H1 (cell line): ENCODE measurements around the gene LRRC3B. TPM values are rescaled to one million over a fixed set of nuclear protein-coding genes. Genes with fewer than 3 reads are reported as not detected.

ENCODE experiments used
- CTCF ChIA-PET: fragments of 300-600 bp; sonication (Branson Sonifier 250); formaldehyde crosslinking; loops from one replicate; lab custom pipeline; 2021; ENCODE audit not compliant: partially characterized antibody; lab: Charles Lee
- POLR2A ChIA-PET: fragments of 300-600 bp; sonication (Branson Sonifier 250); formaldehyde crosslinking; loops from one replicate; lab custom pipeline; 2021; ENCODE audit warnings: inconsistent platforms; ENCODE audit not compliant: partially characterized antibody; lab: Charles Lee
- DNase-seq, 2 experiments: peaks; one replicate each; pipeline versions ENCODE4 v3.0.0 to v3.0.0-alpha.2; 2010 to 2022; ENCODE audit warnings: low spot score in 2 of 2, low read depth in 1 of 2, mixed read lengths in 1 of 2
- FAIRE-seq: peaks from 2 replicates; lab custom pipeline; 2011; peaks lifted over from hg19 to GRCh38; lab: Jason Lieb, UNC
- H2AFZ ChIP-seq: 2 replicates; pipeline ENCODE4 v1.8.1; 2012; ENCODE audit warnings: low read length, inconsistent platforms
- H2AK5ac ChIP-seq: 2 replicates; pipeline ENCODE4 v1.6.1; 2013; ENCODE audit warnings: low read depth, low read length
- H2BK120ac ChIP-seq: replicated peaks from 2 replicates; pipeline ENCODE3; 2013; ENCODE audit warnings: low read depth, low read length, inconsistent platforms
- H2BK12ac ChIP-seq: 2 replicates; pipeline ENCODE4 v1.6.1; 2013; ENCODE audit warnings: low read depth, low read length
- H2BK15ac ChIP-seq: 2 replicates; pipeline ENCODE4 v1.6.1; 2013; ENCODE audit warnings: low read length
- H2BK20ac ChIP-seq: 2 replicates; pipeline ENCODE4 v1.6.1; 2013; ENCODE audit warnings: low read length
- H2BK5ac ChIP-seq: 2 replicates; pipeline ENCODE4 v1.6.1; 2013; ENCODE audit warnings: low read depth, low read length
- H3K14ac ChIP-seq: 2 replicates; pipeline ENCODE4 v1.6.1; 2013; ENCODE audit warnings: inconsistent platforms; ENCODE audit not compliant: insufficient read length
- H3K18ac ChIP-seq: 2 replicates; pipeline ENCODE4 v1.6.1; 2013; ENCODE audit warnings: low read length; ENCODE audit errors: extremely low read depth
- H3K23ac ChIP-seq: 2 replicates; pipeline ENCODE4 v1.6.1; 2013; ENCODE audit warnings: inconsistent platforms; ENCODE audit not compliant: insufficient read length
- H3K23me2 ChIP-seq: 2 replicates; pipeline ENCODE4 v1.6.1; 2013; ENCODE audit warnings: low read depth, low read length
- H3K27ac ChIP-seq: 2 replicates; pipeline ENCODE4 v1.6.1; 2011; ENCODE audit warnings: low read depth, low read length, inconsistent platforms
- H3K27me3 ChIP-seq, 4 experiments: replicated peaks in 1 of 4; 1 replicate in 1 of 4; 2 replicates in 3 of 4; pipeline versions ENCODE4 v1.6.1 to v1.8.1; 2011 to 2013; ENCODE audit warnings: low read length in 3 of 4, mild to moderate bottlenecking in 3 of 4, inconsistent platforms in 2 of 4, mixed read lengths in 2 of 4, moderate library complexity in 1 of 4; ENCODE audit not compliant: control insufficient read depth in 3 of 4, insufficient read depth in 3 of 4; ENCODE audit errors: extremely low read depth in 1 of 4
- H3K36me3 ChIP-seq, 4 experiments: 2 replicates each; pipeline versions ENCODE4 v1.6.1 to v1.8.1; 2011 to 2013; ENCODE audit warnings: mild to moderate bottlenecking in 4 of 4, low read length in 3 of 4, moderate library complexity in 2 of 4, control low read depth in 1 of 4, inconsistent platforms in 1 of 4; ENCODE audit not compliant: insufficient read depth in 4 of 4, control insufficient read depth in 2 of 4
- H3K4ac ChIP-seq: replicated peaks from 2 replicates; pipeline ENCODE3; 2013; ENCODE audit warnings: low read length, low read depth, mixed read lengths, inconsistent platforms; ENCODE audit not compliant: insufficient read length
- H3K4me1 ChIP-seq, 4 experiments: replicated peaks in 1 of 4; 1 replicate in 1 of 4; 2 replicates in 3 of 4; pipeline versions ENCODE4 v1.6.1 to v1.8.1; 2011 to 2013; ENCODE audit warnings: low read length in 3 of 4, inconsistent platforms in 2 of 4, mixed read lengths in 1 of 4; ENCODE audit not compliant: insufficient read depth in 4 of 4, control insufficient read depth in 3 of 4
- H3K4me2 ChIP-seq, 2 experiments: 2 replicates each; pipeline versions ENCODE4 v1.6.1 to v1.8.1; 2011 to 2013; ENCODE audit warnings: low read depth in 2 of 2, low read length in 2 of 2, control low read depth in 1 of 2, inconsistent platforms in 1 of 2, mild to moderate bottlenecking in 1 of 2; ENCODE audit not compliant: insufficient read depth in 1 of 2
- H3K4me3 ChIP-seq, 4 experiments: fragments of 200-600, 300-600 bp in 1 of 4; sonication (generic), shearing (Covaris generic), sonication (Bioruptor Twin) in 1 of 4; 2 replicates each; pipeline versions ENCODE4 v1.5.1 to v1.8.1; 2011 to 2016; ENCODE audit warnings: low read length in 4 of 4, low read depth in 3 of 4, control low read depth in 2 of 4, inconsistent platforms in 2 of 4, mild to moderate bottlenecking in 2 of 4, mixed read lengths in 1 of 4, moderate library complexity in 1 of 4; ENCODE audit not compliant: insufficient read depth in 2 of 4; ENCODE audit errors: extremely low read depth in 1 of 4
- H3K56ac ChIP-seq: replicated peaks from 2 replicates; pipeline ENCODE3; 2013; ENCODE audit warnings: low read depth, mild to moderate bottlenecking, mixed read lengths, low read length, inconsistent platforms; ENCODE audit not compliant: insufficient read length
- H3K79me1 ChIP-seq: 2 replicates; pipeline ENCODE4 v1.6.1; 2013; ENCODE audit warnings: low read depth, low read length, control low read depth
- H3K79me2 ChIP-seq, 2 experiments: 2 replicates each; pipeline versions ENCODE4 v1.6.1 to v1.8.1; 2012 to 2013; ENCODE audit warnings: low read length in 2 of 2, mild to moderate bottlenecking in 2 of 2, inconsistent platforms in 1 of 2; ENCODE audit not compliant: insufficient read depth in 2 of 2, control insufficient read depth in 1 of 2
- H3K9ac ChIP-seq, 4 experiments: replicated peaks in 1 of 4; 1 replicate in 1 of 4; 2 replicates in 3 of 4; pipeline versions ENCODE4 v1.6.1 to v1.8.1; 2011 to 2013; ENCODE audit warnings: low read depth in 3 of 4, low read length in 3 of 4, control low read depth in 2 of 4, mild to moderate bottlenecking in 2 of 4, moderate library complexity in 2 of 4, inconsistent platforms in 1 of 4; ENCODE audit errors: extremely low read depth in 1 of 4
- H3K9me3 ChIP-seq, 2 experiments: 2 replicates each; pipeline versions ENCODE4 v1.6.1 to v1.8.1; 2012 to 2013; ENCODE audit warnings: mild to moderate bottlenecking in 2 of 2, moderate library complexity in 2 of 2, control low read depth in 1 of 2, inconsistent platforms in 1 of 2, low read depth in 1 of 2, low read length in 1 of 2, mixed read lengths in 1 of 2; ENCODE audit not compliant: insufficient read depth in 2 of 2
- H4K20me1 ChIP-seq, 2 experiments: replicated peaks in 1 of 2; 2 replicates each; pipeline versions ENCODE3 to v1.8.1; 2011 to 2013; ENCODE audit warnings: inconsistent platforms in 2 of 2, low read length in 2 of 2, mild to moderate bottlenecking in 1 of 2; ENCODE audit not compliant: insufficient read depth in 2 of 2, control insufficient read depth in 1 of 2
- H4K5ac ChIP-seq: 2 replicates; pipeline ENCODE4 v1.6.1; 2013; ENCODE audit warnings: low read length, low read depth, mixed read lengths, inconsistent platforms; ENCODE audit not compliant: insufficient read length
- H4K8ac ChIP-seq: 2 replicates; pipeline ENCODE4 v1.8.0; 2013; ENCODE audit warnings: mild to moderate bottlenecking, moderate library complexity, low read length, inconsistent platforms; ENCODE audit not compliant: insufficient read depth; ENCODE audit errors: extremely low read depth
- H4K91ac ChIP-seq: replicated peaks from 2 replicates; pipeline ENCODE3; 2013; ENCODE audit warnings: low read length, mixed read lengths, inconsistent platforms; ENCODE audit not compliant: insufficient read length
- EGR1 ChIP-seq: IDR thresholded peaks from 2 replicates; pipeline ENCODE4 v1.6.1; 2011; ENCODE audit warnings: low read depth, low read length, borderline replicate concordance
- KDM4A ChIP-seq: IDR thresholded peaks from one replicate; pipeline ENCODE4 v1.7.1; 2012; ENCODE audit warnings: low read depth, mild to moderate bottlenecking, moderate library complexity, low read length, inconsistent platforms; ENCODE audit not compliant: severe bottlenecking
- SIRT6 ChIP-seq: IDR thresholded peaks from one replicate; pipeline ENCODE4 v1.7.1; 2012; ENCODE audit warnings: low read length, inconsistent platforms
- SUZ12 ChIP-seq: fragments of 200-600 bp; sonication (generic); IDR thresholded peaks from 2 replicates; pipeline ENCODE4 v1.6.1; 2012; ENCODE audit warnings: mild to moderate bottlenecking, inconsistent platforms, low read length, moderate library complexity, mixed read lengths
- TAF1 ChIP-seq: IDR thresholded peaks from 2 replicates; pipeline ENCODE4 v1.6.1; 2011; ENCODE audit warnings: mild to moderate bottlenecking, low read depth, low read length
- WGBS, 2 experiments: shearing (Covaris generic) in 1 of 2; methylation state at CpG; one replicate each; pipeline versions ENCODE4 v1.1.6 to v1.1.7; 2013 to 2015; ENCODE audit warnings: low lambda C conversion rate in 2 of 2, mixed read lengths in 2 of 2, inconsistent platforms in 1 of 2, low coverage in 1 of 2, missing lambda C conversion rate in 1 of 2; ENCODE audit not compliant: insufficient replicate concordance in 2 of 2, insufficient coverage in 1 of 2, insufficient read length in 1 of 2; ENCODE audit errors: extremely low coverage in 1 of 2, missing lambda C conversion rate in 1 of 2; 5-methylcytosine and 5-hydroxymethylcytosine counted together
- polyA plus RNA-seq, 7 experiments: library from polyadenylated mRNA; depleted of rRNA in 3 of 7; stranded (reverse) in 5 of 7; unstranded in 2 of 7; fragments of >200 nt in 5 of 7; fragments of 200-250 nt in 2 of 7; gene quantifications; 1 replicate in 5 of 7; 2 replicates in 1 of 7; 4 replicates in 1 of 7; pipeline versions ENCODE4 v1.2.1 to v1.2.3, GENCODE V29; 2011 to 2013; ENCODE audit warnings: missing spikeins in 2 of 7, mixed read lengths in 2 of 7
- total RNA-seq: library from RNA; stranded (reverse); fragmentation: NEBNext Ultra II Directional; extraction: Animal tissue kit (Norgen Biotek cat#: 25700); gene quantifications from 2 replicates; pipeline ENCODE4 v1.2.1, GENCODE V29; 2021

LRRC3B gene
- total and polyA plus RNA-seq, 2 of the 8 experiments (the other 6 are each of a cell fraction or from before 2014, with no cell fraction given), result 1.6 to 3.1 TPM

DNA sequence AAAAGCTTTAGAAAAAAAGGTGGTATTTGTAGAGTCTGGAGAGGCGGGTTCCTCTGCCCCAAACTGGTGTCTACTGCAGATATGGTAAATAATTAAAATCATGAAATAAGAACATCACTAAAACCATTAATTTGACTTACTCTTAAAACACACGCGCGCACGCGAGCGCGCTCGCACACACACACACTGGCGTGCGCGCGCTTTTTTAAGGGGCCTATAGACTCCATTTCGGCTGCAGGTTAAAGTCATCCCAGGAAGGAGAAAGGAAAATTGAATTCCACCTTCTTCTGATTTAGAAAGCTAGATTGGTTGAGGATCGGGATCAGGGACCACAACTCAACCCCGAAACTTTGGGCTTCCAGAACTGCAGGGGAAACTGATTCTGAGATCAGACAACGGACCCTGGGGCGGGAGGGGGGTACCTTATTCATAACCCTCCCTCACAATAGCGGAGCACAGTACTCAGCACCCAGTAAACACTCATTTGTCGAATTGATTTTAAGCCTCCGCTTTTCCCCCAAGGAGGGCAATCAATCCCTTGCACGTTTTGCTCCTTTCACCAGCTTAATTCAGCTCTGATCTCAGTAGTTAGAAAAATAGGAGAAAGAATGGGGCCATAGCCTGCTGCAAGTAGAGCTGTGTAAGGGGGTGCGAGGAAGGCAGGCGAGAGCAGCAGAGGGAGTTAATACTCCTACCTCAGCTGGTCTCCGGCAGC, 509 bp upstream of the LRRC3B start:
- Histone ChIP-seq H3K79me1 (no peaks in the 10 kb centered on the region), H3K56ac (no peak overlapping the region), H2AFZ (peak overlapping the region; percentile 75), H2BK5ac (no peak overlapping the region), H4K91ac (no peak overlapping the region), H3K9me3 (no peaks in the 10 kb centered on the region), H3K27me3 (peaks cover 31 to 68% (median 52%) of the 10 kb centered on the region in 4 experiments), H3K4me3 (peak overlapping the region; percentile 63 to 68 (median 66)), H3K36me3 (no peaks in the 10 kb centered on the region), H2BK15ac (no peak overlapping the region), H3K23ac (no peak overlapping the region), H3K4ac (no peak overlapping the region), H3K14ac (no peak overlapping the region), H3K4me2 (peak overlapping the region; percentile 94 to 100), H3K4me1 (peaks cover 0 to 24% (median 9%) of the 10 kb centered on the region in 4 experiments; a peak in 6 of 7 replicates), H3K79me2 (no peaks in the 10 kb centered on the region), H4K5ac (no peak overlapping the region), H3K18ac (no peak overlapping the region; the same call in 1 of the 2 replicates), H4K8ac (no peak overlapping the region), H2BK12ac (no peak overlapping the region), H2BK120ac (no peak overlapping the region), H3K9ac (peak overlapping the region in 1 of 4 experiments; percentile 35; a peak in 1 of 7 replicates), H3K23me2 (peaks cover 33% of the 10 kb centered on the region), H4K20me1 (no peaks in the 10 kb centered on the region), H2BK20ac (no peak overlapping the region), H3K27ac (no peak overlapping the region), H2AK5ac (no peak overlapping the region)
- DNase-seq (no peak), FAIRE-seq (no peak)
- peak; percentile 4 for TF ChIP-seq KDM4A
- TF ChIP-seq SUZ12, result no peak; the same call in 1 of the 2 replicates
- TF ChIP-seq EGR1, result no peak
- TF ChIP-seq TAF1, result no peak
- TF ChIP-seq SIRT6, result no peak
- POLR2A ChIA-PET, result interaction anchor here (1.0 kb wide), 1 partner anchor 12 kb away, joined by 4 read pairs; no protein-coding TSS in a partner anchor
- CTCF ChIA-PET, result interaction anchor here (0.8 to 1.3 kb wide), 2 partner anchors 91 to 655 kb away, joined by 3 to 6 read pairs; no protein-coding TSS in a partner anchor
- WGBS, 2 experiments, result 8% methylated on average over 25 of the region's 25 CpGs; no CpG with 5 or more reads in 1 of the 2 experiments
